Eye (tissue), 1 donor: Measurements from ENCODE around the gene PPP4R2.
"Not testable (repeated sequence)": the region's sequence is repeated elsewhere in the genome, so short reads cannot be mapped to it uniquely, and the experiment has no call there.

Experiments used
- DNase-seq: peaks from one replicate; pipeline ENCODE4 v3.0.0-alpha.2; 2015

Gene PPP4R2

DNA sequence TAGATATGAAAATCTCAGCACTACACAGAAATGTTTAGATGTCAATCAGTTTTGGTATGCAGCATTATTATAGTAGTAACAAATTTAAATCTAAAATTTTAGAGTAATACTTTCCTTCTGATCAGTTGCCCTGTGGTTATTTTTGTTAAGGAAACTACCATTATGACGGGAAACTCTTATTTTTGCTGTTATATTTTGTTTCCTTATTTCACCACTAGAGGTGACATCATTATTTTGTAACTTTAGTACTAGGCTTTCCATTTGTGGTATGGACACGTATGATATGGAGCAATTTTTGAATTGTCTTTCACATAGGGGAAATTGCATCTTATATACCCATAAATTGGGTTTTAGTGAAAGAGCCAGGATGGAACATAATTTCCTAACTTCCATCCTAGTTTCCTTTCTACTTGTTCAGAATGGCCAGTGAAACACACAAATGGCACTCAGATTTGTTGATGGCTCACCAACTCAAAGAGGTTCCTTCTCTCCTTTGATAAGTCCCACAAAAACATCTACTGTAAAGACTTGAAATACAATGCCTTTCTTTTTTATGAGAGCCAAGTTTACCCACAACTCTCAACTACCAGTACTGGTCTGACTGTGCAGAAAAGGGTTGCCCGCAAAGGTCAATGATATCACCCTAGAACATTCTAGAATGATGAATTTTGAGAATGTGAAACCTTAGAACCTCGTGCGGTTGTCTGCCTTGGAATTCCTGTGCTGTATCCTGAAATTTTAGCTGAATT is 19.4 kb upstream of the PPP4R2 start:
- no peak for DNase-seq

DNA sequence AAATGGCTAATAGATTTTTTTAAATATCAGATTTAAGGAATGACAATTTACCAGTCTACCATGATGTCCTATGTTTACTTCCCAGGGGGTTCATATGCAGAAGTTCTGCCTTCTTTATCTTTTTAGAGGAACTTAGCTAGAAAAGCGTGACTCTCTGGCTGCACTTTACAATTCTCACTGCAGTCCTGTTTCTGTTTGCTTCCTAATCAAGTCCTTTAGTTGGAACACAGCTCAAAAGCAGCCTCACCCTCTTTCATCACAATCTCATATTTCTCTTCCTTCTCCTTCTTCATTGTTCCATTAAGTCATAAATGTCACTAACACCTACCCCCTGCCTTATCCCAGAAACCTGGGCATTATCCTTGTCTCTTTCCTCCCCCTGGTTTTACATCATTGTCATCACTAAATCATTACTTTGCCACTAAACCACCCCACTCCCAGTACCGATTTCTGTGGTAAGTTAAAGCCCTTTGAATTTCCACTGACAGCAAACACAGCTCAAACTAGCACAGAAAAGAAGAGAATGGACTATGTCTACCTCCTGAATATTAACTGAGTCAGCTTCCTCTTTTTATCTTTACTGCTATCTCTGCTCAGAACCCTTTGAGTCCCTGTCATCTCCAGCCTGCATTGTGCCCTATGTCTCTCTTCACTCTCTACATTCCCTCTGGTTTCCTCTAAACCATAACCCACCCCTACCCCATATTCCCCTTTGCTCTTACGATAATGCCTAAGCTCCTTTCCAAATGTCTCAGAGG is 13.8 kb upstream of the PPP4R2 start:
- DNase-seq = no peak

- no peak for DNase-seq
These were observed 11.0 kb upstream of the PPP4R2 start for GRCh38 chr3:72985576-72985975.

GRCh38 chr3:72990701-72991395 is 5.8 kb upstream of the PPP4R2 start:
- DNase-seq = no peak

- DNase-seq = no peak
These were observed 5.1 kb upstream of the PPP4R2 start for GRCh38 chr3:72991522-72991921.

DNA sequence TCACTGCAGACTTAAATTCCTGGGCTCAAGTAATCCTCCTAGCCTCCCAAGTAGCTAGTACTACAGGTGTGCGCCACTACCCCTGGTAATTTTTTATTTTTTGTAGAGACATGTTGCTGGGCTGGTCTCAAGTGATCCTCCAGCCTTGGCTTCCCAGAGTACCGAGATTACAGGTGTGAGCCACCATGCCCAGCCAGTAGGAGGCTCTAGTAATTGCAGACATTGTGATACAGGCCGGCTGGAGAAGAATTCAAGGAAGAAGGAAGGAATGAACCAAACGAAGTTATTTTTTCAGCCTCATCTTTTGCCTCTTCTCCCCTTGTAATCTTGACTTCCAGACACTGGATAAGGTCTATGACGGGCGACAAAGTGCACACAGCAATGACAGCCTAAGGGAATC is 3.2 kb upstream of the PPP4R2 start:
- no peak for DNase-seq

DNA sequence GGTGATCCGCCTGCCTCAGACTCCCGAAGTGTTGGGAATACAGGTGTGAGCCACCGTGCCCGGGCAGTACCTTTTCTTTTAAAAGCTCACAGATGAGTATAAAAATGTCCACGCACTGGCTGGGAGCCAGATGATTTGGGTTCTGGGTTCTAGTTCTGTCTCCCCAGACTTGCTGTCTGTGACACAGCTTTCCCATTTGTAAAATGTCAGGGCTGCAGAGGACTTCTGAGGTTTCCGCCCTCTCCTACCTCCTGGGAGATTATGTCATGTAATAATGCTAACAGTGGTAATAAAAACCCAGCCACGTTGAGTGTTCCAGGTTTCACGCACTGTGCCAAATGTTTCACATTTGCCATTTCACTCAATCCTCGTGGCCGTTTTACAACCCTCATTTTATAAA is 1.3 kb upstream of the PPP4R2 start:
- DNase-seq = no peak

DNA sequence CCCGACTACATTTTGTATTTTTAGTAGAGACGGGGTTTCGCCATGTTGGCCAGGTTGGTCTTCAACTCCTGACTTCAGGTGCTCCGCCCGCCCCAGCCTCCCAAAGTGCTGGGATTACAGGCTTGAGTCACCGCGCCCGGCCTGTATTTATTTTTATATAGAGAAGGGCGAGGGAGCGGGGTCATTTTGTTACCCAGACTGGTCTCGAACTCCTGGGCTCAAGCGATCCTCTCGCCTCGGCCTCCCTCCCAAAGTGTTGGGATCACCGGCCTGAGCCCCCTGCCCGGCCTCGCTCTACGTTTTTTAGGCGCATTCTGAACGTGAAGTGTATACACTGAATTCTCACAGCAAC is 514 bp upstream of the PPP4R2 start:
- DNase-seq = no peak

- peak; percentile 84 for DNase-seq
These were observed 880 bp downstream of the PPP4R2 start for GRCh38 chr3:72997421-72997961.

- peak; percentile 21 for DNase-seq
These were observed 1.9 kb downstream of the PPP4R2 start for GRCh38 chr3:72998466-72998865.

DNA sequence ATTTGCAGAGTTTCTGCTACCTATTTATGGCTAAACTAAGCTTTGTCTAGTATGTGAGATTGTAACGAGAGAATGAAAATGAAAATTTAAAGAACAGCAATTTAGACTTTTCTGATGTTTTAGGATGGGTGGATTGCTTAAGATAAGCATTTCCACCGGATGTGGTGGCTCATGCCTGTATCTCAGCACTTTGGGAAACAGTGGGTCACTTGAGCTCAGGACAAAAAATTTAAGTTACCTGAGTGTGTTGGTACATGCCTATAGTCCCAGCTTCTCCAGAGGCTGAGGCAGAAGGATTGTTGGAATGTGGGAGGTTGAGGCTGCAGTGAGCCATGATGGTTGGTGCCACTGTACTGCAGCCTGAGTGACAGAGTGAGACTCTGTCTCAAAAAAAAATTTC is 3.3 kb downstream of the PPP4R2 start:
- no peak for DNase-seq

DNA sequence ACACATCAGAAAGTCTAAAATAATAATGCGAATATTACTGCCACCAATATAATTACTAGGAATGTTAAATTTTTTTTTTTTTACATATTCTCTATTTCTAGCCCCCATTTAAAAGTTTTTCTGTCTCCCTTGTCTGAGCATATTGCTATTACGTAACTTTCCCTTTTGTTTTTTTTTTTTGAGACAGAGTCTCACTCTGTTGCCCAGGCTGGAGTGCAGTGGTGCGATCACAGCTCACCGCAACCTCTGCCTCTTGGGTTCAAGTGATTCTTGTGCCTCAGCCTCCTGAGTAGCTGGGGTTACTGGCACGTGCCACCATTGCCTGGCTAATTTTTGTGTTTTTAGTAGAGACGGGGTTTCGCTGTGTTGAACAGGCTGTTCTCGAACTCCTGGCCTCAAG is 6.4 kb downstream of the PPP4R2 start:
- DNase-seq = not testable (repeated sequence)

GRCh38 chr3:73004316-73004715 is 7.7 kb downstream of the PPP4R2 start:
- no peak for DNase-seq

- DNase-seq = no peak
These were observed 11.5 kb downstream of the PPP4R2 start for GRCh38 chr3:73007992-73008712.

- DNase-seq = no peak
These were observed 12.4 kb downstream of the PPP4R2 start for GRCh38 chr3:73009008-73009407.

GRCh38 chr3:73009750-73010149 is 13.1 kb downstream of the PPP4R2 start:
- no peak for DNase-seq

GRCh38 chr3:73010158-73010557 is 13.5 kb downstream of the PPP4R2 start:
- DNase-seq = no peak

GRCh38 chr3:73018298-73018697 is 21.7 kb downstream of the PPP4R2 start:
- no peak for DNase-seq

- DNase-seq = no peak
These were observed 22.3 kb downstream of the PPP4R2 start for GRCh38 chr3:73018790-73019441.

DNA sequence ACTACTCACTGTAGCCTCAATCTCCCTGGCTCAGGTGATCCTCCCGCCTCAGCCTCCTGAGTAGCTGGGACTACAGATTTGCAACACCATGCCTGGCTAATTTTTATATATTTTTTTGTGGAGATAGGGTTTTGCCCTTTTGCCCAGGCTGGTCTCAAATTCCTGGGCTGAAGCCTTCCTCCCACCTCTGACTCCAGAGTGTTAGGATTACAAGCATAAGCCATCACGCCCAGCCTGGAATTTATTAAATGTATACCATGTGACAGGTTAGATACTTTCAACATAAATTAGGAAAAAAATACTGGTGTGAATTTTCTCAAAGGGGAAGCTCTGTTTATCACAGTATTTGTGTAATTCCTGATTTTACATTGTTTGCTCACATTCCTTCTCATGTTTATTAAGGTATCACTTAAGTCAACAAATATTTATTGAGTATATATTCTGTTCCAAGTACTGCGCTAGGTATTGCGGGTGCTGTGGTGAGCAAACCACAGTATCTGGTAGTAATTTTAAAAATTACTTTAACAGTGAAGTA is 24.8 kb downstream of the PPP4R2 start:
- no peak for DNase-seq

DNA sequence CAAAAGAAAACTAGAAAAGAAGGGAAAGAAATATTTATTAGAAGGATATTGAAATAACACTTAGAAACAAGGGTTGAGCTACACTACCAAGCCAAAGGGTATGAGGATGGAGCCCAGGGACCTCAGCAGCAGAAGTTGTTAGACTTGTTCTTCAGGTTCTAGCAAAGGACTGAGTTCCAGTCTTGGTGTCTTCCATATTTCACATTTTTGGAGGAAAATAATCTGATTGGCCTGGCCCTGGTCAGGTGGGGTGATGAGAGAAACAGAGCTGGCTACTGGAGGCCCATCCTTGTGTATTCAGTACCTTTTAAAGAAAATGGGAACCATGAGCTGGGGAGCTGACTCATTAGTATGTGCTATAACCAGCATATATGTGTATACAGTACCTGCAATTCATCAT is 28.2 kb downstream of the PPP4R2 start:
- no peak for DNase-seq

- no peak for DNase-seq
These were observed 29.6 kb downstream of the PPP4R2 start for GRCh38 chr3:73026111-73026759.
